Esophagus muscularis mucosa (tissue), 3 donors: ENCODE data around the gene LRRC3.

Source experiments
- POLR2A ChIP-seq: fragments of 450-650 bp; IDR thresholded peaks from one replicate; pipeline ENCODE4 v1.6.1; 2017; ENCODE audit warnings: antibody characterized with exemption, moderate library complexity, mild to moderate bottlenecking, low read depth
- POLR2AphosphoS5 ChIP-seq, 2 donors: sonication (generic); formaldehyde crosslinking; IDR thresholded peaks; one replicate each; pipeline ENCODE4 v1.6.1; 2017; ENCODE audit warnings: antibody characterized with exemption in 2 of 2
- TF ChIP-seq, protein P1 (sequence below), 3 experiments: fragments of 200-600 bp in 2 of 3; fragments of 450-650 bp in 1 of 3; sonication (generic) in 2 of 3; IDR thresholded peaks; one replicate each; pipeline ENCODE4 v1.5.1; 2017 to 2019; ENCODE audit warnings: antibody characterized with exemption in 3 of 3, mild to moderate bottlenecking in 2 of 3, moderate library complexity in 1 of 3

DNA sequence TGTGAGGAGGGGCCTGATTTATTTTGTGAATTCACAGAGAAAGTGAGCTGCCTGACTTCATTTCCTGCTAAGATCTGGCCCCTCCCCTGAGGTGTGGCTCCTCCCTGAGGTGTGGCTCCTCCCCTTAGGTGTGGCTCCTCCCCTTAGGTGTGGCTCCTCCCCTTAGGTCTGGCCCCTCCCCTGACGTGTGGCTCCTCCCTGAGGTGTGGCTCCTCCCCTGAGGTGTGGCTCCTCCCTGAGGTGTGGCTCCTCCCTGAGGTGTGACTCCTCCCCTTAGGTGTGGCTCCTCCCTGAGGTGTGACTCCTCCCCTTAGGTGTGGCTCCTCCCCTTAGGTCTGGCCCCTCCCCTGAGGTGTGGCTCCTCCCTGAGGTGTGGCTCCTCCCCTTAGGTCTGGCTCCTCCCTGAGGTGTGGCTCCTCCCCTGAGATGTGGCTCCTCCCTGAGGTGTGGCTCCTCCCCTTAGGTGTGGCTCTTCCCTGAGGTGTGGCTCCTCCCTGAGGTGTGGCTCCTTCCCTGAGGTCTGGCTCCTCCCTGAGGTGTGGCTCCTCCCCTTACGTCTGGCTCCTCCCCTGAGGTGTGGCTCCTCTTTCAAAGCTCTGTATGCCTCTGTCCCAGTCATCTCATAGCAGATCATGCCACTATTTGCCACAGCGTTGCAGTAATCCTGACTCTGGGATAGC, 26.9 kb upstream of the LRRC3 start:
- no peak for TF ChIP-seq POLR2AphosphoS5 (IDR thresholded peaks at IDR 0.05)
- no peak for TF ChIP-seq POLR2A
- TF ChIP-seq, protein P1, sequence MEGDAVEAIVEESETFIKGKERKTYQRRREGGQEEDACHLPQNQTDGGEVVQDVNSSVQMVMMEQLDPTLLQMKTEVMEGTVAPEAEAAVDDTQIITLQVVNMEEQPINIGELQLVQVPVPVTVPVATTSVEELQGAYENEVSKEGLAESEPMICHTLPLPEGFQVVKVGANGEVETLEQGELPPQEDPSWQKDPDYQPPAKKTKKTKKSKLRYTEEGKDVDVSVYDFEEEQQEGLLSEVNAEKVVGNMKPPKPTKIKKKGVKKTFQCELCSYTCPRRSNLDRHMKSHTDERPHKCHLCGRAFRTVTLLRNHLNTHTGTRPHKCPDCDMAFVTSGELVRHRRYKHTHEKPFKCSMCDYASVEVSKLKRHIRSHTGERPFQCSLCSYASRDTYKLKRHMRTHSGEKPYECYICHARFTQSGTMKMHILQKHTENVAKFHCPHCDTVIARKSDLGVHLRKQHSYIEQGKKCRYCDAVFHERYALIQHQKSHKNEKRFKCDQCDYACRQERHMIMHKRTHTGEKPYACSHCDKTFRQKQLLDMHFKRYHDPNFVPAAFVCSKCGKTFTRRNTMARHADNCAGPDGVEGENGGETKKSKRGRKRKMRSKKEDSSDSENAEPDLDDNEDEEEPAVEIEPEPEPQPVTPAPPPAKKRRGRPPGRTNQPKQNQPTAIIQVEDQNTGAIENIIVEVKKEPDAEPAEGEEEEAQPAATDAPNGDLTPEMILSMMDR (IDR thresholded peaks at IDR 0.05) = no peak
